Thyroid gland (tissue), 4 donors: Measurements from ENCODE around the gene CYP2S1. TPM values are rescaled to one million over a fixed set of nuclear protein-coding genes. Genes with fewer than 3 reads are reported as not detected.

Experiments used
- DNase-seq, 2 donors: peaks; one replicate each; pipeline ENCODE4 v3.0.0-alpha.2; 2019
- H3K27ac ChIP-seq, 3 donors: fragments of 200-600 bp; sonication (generic); 1 replicate in 2 of 3; 2 replicates in 1 of 3; pipeline ENCODE4 v1.5.1; 2016 to 2019; ENCODE audit warnings: mild to moderate bottlenecking in 1 of 3, moderate library complexity in 1 of 3
- H3K27me3 ChIP-seq: fragments of 200-600 bp; sonication (generic); one replicate; pipeline ENCODE4 v1.5.1; 2019
- H3K36me3 ChIP-seq, 2 donors: fragments of 200-600 bp; sonication (generic); one replicate each; pipeline ENCODE4 v1.5.1; 2016 to 2019
- H3K4me1 ChIP-seq, 2 donors: fragments of 200-600 bp; sonication (generic); one replicate each; pipeline ENCODE4 v1.5.1; 2017 to 2019
- H3K4me3 ChIP-seq, 3 donors: fragments of 200-600 bp; sonication (generic); replicated peaks in 1 of 3; 1 replicate in 2 of 3; 2 replicates in 1 of 3; pipeline ENCODE4 v1.5.1; 2016; ENCODE audit warnings: mild to moderate bottlenecking in 1 of 3
- H3K9me3 ChIP-seq: fragments of 200-600 bp; sonication (generic); one replicate; pipeline ENCODE4 v1.5.1; 2017
- CTCF ChIP-seq, 6 experiments: fragments of 200-600 bp in 3 of 6; fragments of 450-650 bp in 3 of 6; sonication (generic) in 3 of 6; IDR thresholded peaks; one replicate each; pipeline ENCODE4 v1.5.1; 2016 to 2019; ENCODE audit warnings: antibody characterized with exemption in 6 of 6, mild to moderate bottlenecking in 2 of 6, inconsistent platforms in 1 of 6, moderate library complexity in 1 of 6
- POLR2A ChIP-seq, 2 donors: fragments of 450-650 bp; IDR thresholded peaks; one replicate each; pipeline ENCODE4 v1.6.1; 2017; ENCODE audit warnings: antibody characterized with exemption in 2 of 2, mild to moderate bottlenecking in 2 of 2, moderate library complexity in 1 of 2
- WGBS, 2 donors: methylation state at CpG; one replicate each; pipeline ENCODE4 v1.1.5; 2017; 5-methylcytosine and 5-hydroxymethylcytosine counted together
- intact Hi-C: fragments of 100-400 bp; cut with DNase I; formaldehyde crosslinking; loops from one replicate; pipeline ENCODE4 v1.15.1; 2023
- total RNA-seq, 4 donors: library from RNA; depleted of rRNA; stranded (reverse); fragments of >200 nt; gene quantifications; one replicate each; pipeline ENCODE4 v1.2.3, GENCODE V29; 2016

Gene CYP2S1
- total RNA-seq, 4 donors from 2014 or later = 1.0 to 2.3 (median 1.0) TPM; not detected in 1

GRCh38 chr19:41156207-41156606 is 36.8 kb upstream of the CYP2S1 start:
- Histone ChIP-seq H3K4me1 (no peaks in the 10 kb centered on the region), H3K36me3 (no peaks in the 10 kb centered on the region), H3K9me3 (no peaks in the 10 kb centered on the region), H3K27ac (no peak overlapping the region), H3K27me3 (no peaks in the 10 kb centered on the region), H3K4me3 (no peak overlapping the region)
- intact Hi-C loops = no loop called here
- no peak for DNase-seq
- WGBS, 2 donors = 81 to 85% methylated on average over 2 of the region's 2 CpGs
- no peak for TF ChIP-seq POLR2A (IDR thresholded peaks at IDR 0.05)
- no peak for TF ChIP-seq CTCF (IDR thresholded peaks at IDR 0.05)

- Histone ChIP-seq H3K9me3 (no peaks in the 10 kb centered on the region), H3K4me1 (no peaks in the 10 kb centered on the region), H3K27ac (no peak overlapping the region), H3K36me3 (no peaks in the 10 kb centered on the region), H3K27me3 (no peaks in the 10 kb centered on the region), H3K4me3 (no peak overlapping the region)
- WGBS, 2 donors = 89 to 93% methylated on average over 2 of the region's 2 CpGs
- intact Hi-C loops = no loop called here
- TF ChIP-seq CTCF (IDR thresholded peaks at IDR 0.05) = no peak
- no peak for TF ChIP-seq POLR2A (IDR thresholded peaks at IDR 0.05)
- no peak for DNase-seq
These were observed 33.1 kb upstream of the CYP2S1 start for GRCh38 chr19:41159881-41160280.

- Histone ChIP-seq H3K27ac (no peak overlapping the region), H3K27me3 (no peaks in the 10 kb centered on the region), H3K4me1 (no peaks in the 10 kb centered on the region), H3K4me3 (no peak overlapping the region), H3K9me3 (no peaks in the 10 kb centered on the region), H3K36me3 (no peaks in the 10 kb centered on the region)
- DNase-seq = no peak
- WGBS, 2 donors = 91 to 98% methylated on average over 5 of the region's 5 CpGs
- intact Hi-C loops = no loop called here
- TF ChIP-seq CTCF (IDR thresholded peaks at IDR 0.05) = no peak
- no peak for TF ChIP-seq POLR2A (IDR thresholded peaks at IDR 0.05)
These were observed 31.1 kb upstream of the CYP2S1 start for GRCh38 chr19:41161903-41162302.

GRCh38 chr19:41166944-41167804 is 25.8 kb upstream of the CYP2S1 start:
- DNase-seq = no peak
- 90 to 91% methylated on average over 14 of the region's 14 CpGs for WGBS, 2 donors
- Histone ChIP-seq H3K27ac (no peak overlapping the region), H3K4me3 (no peak overlapping the region), H3K27me3 (no peaks in the 10 kb centered on the region), H3K36me3 (no peaks in the 10 kb centered on the region), H3K9me3 (no peaks in the 10 kb centered on the region), H3K4me1 (no peaks in the 10 kb centered on the region)
- TF ChIP-seq POLR2A (IDR thresholded peaks at IDR 0.05) (no peak), CTCF (IDR thresholded peaks at IDR 0.05) (no peak)
- intact Hi-C loops = no loop called here
